NCI-H748 (cell line): ENCODE data around the gene KIAA1671.

ENCODE experiments used
- DNase-seq: peaks from one replicate; lab custom pipeline; 2025; ENCODE audit not compliant: unreplicated experiment; lab: John Stamatoyannopoulos, UW

The KIAA1671 gene

DNA sequence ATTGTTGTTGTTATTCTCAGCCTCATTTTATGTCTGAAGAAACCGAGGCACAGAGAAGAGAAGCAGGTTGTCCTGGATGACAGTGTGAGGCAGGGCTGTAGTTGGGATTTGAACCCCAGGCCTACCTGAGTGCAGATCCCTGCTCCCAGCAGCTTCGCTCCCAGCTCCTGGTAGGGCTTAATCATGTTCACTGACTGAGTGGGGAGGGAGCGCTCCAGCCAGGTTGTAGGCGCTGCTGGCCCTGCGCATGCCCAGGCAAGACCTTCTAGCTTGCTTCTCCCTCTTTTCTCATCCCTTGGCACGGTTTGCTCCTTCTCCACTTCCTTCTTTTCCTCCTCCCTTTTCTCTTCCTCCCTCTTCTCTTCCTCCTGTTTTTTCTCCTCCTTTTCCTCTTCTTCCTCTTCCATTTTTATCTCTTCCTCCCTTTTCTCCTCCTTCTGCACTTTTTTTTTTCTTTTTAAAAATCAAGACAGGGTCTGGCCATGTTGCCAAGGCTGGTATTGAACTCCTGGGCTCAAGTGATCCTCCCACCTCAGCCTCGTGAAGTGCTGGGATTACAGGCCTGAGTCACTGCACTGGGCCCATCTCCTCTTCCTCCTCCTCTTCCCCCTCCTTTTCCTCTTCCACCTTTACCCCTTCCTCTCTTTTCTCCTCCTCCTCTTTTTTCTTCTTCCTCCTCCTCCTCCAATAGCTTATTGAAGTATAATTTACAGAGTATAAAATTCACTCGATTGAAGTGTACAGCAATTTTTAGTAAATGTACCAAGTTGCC, 109.3 kb downstream of the KIAA1671 start:
- DNase-seq = no peak

DNA sequence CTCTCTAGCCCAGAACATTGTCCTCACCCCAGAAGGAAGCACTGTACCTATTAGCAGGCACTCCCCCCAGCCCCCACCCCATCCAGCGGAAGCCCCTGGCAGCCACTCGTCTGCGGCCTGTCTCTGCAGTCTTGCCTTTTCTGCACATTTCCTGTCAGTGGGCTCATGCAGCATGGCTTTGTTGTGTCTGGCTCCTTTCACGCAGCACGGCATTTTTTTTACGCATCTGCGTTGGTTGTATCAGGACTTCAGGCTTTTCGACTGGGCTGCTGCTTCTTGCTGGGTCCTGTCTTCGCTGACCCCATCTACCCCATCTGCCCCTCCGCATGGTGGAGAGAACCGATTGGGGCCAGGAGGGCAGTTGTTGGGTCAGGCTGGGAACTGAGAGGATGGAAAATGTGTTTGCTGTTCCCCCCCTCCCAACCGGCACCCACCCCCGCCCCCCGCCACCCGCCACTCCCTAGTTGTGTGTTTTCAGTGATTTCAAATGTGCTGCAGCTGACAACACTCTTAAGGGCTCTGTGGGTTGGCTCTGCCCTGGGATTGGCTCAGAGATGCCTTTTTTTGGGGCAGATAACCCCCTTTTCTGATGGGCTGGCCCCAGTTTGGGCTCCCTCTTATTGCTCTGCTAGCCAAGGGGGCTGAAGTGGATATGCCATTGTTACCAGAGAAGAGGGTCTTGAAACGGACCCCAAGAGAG, 110.0 kb downstream of the KIAA1671 start:
- DNase-seq = peak; percentile 7

DNA sequence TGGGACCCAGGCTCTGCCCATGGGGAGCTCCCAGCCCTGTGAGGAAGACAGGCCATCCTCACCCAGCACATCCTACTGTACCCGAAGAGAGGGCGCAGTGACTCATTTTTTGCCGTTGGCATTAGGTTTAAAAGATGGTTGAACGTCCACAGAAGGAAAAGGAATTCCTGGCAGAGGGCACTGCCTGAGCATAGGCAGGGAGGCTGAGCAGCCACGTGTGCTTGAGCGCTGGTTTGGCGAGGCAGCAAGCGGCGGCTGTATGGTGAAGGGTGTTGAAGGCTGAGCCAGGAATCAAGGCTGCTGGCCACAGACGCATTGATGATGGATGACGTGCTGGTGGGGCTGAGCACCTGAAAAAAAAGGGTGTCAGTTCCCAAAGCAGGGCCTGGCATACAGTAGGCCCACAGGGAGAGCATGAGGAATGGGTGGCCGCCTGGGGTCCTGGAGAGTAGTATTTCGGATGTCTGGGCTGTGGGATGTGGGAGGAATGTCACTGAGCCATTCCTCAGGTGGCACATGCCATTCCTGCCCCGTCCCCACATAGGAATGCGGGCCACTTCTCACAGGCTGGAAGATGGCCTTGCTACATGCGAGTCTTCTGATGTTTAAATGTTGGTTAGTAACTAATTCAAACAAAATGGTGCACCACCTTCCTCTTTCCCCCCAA, 112.5 kb downstream of the KIAA1671 start:
- DNase-seq = no peak

DNA sequence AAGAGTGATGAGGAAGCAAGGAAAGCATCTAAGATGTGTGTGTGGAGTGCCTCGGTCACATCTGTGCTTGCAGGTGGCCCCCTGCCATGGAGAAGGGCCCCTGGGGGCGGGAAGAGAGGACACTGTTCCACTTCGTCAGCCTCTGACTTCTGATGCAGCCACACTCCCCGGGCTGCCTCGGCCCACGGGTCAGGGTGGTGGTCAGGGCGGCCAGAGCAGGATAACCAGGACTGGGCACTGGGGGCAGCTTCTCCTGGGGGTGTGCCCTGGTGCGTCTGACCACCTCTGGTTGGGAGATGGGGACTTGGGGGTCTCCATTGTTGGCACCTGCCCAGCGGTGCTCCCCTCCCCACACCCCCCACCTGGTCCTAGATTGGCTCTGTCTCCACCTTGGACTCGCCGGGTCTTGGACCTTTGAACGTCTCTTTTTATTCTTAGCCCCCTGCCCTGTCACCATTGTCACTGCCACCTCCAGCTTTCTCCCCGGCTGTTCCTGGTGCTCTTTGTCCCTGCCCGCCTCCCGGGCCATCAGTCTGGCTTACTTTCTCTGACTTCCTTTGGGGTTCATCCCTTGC, 114.4 kb downstream of the KIAA1671 start:
- no peak for DNase-seq

DNA sequence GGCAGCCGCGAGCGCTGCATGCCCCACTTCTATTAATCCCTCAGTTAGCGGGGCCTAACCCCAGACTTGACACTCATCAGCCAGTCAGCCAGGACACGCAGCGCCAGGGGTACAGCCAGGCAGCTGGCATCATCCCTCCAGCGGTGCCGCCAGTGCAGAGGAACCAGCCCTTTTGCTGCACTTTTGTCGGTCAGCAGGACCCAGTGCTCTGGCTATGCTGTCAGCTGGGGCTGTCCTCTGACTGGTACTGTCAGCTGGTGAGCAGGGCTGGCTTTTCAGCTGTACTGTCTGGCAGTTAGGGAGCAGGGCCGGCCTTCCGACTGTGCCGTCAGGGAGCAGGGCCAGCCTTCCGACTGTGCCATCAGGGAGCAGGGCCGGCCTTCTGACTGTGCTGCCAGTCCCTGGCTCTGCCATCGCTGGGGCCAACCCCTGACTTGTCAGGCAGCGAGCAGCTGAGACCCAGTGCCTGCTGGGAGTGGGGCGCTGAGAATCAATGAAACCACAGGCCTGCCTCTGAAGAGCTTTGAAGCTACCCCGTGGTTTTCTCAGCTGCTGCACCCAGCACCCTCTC, 115.4 kb downstream of the KIAA1671 start:
- peak; percentile 18 for DNase-seq

DNA sequence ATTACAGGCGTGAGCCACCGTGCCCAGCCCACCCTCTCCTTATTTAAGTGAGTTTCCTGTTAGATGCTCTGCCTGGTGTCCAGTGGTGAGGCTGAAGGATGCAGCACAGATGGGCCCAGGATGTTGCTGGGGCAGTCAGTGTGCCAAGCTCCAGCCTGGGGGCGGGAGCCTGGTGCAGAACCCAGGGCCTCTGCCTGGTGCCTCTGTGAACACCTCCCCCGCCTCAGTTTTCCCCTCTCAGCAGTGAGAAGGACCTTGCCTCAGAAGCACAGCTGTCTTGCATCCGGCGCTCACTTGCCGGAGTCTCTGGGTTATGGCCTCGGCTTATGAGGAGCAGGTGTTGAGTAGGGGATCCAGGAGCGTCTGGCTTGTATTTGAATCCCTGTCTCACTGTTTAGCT, 116.2 kb downstream of the KIAA1671 start:
- no peak for DNase-seq

DNA sequence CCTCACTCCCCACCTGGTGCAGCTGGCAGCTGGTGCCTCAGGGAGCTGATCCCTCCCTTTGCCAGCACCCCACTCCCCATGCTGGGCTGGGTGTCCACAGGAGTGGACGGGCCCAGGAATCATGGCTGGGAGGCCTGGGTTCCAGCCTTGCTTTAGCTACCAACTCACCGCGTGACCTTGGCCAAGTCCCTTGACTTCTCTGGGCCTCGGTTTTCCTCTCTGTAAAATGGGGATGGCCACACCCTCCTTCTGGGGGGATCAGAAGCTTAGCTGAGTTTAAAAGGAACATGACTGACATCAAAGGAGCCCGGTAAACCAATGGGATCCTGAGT, 116.9 kb downstream of the KIAA1671 start:
- DNase-seq = no peak

DNA sequence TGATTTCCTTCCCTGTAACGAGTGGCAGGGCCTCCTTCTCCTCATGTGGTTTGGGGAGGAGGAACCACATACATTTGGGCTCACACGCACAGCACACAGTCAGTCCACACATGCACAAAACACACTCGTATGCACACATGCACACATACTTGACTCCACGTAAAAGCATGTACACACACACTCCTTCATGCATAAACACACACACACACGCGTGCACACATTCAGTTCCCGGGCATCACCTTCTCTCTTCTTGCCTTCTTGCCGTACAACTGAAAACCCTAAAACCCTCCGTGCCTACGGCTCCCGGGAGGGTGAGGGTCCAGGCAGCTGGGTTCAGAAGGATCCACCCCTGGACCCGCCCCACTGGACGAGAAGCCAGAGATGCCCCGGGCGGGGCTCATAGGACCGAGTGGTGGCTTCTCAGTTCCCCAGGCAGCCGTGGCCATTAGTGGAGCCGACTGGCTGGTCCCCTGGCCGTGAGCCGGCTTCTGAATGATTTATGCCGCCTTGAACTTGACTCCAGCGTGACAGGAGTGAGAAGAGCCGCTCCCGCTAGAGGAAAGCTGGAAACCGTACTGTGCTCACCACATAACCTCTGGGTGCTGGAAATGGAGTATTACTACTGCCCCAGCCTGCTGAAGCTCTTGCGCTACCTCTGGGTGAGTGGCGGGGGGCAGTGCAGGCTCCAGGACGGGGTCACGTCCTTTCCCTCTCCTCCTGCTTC, 117.4 kb downstream of the KIAA1671 start:
- peak; percentile 2 for DNase-seq

DNA sequence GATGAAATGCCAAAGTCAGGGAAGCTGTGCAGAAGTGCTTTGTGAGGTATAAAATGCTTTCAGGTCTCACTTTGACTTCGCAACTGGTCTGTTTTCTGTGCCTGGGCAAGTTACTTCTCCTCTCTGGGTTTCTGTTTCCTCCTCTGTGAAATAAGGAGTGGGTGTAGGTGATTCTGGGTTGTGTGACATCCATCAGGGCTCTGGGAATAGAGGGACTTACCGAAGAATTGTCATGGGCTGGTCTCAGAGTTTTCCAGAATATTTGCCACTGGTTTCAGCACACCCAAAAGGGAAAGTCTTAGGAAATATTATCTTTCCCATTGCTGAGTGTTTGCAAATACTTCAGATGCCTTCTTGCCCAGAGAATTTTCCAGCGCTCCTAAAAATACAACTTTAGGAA, 118.4 kb downstream of the KIAA1671 start:
- DNase-seq = no peak

DNA sequence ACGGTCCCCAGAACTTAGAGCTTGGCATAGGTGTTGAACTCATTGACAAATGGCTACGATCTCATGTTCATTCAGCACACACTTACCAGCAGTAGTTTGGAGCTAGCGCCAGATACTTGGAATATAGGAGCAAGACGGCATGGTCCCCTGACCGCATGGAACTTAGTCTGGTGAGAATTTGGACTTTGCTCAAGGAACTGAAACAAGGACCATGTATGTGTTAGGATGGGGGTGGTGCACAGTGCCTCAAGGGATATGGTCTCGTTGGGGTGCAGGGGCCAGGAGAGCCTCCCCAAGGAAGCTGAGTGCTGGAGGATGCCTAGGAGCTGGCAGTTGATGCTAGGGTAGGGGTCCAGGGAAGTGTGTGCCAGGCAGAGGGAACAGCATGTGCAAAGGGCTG, 119.2 kb downstream of the KIAA1671 start:
- DNase-seq = no peak

DNA sequence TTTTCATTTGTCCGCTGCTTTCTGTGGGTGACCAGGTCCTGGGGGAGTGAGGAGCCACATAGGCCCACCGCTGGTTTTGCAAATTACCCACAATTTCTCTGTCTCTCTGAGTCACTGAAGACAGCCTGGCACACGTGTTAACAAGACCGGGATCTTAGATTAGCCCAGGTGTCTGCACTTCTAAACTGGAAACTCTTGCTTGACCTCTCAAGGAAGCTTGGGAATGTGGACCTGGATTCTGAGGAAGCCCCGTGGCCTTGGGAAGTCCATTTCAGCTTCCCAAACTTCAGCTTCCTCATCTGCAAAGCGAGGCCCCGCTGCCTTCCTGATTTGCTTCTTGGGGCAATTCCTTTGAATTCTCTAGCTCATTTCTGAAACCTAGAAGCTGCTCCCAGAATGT, 119.9 kb downstream of the KIAA1671 start:
- no peak for DNase-seq

DNA sequence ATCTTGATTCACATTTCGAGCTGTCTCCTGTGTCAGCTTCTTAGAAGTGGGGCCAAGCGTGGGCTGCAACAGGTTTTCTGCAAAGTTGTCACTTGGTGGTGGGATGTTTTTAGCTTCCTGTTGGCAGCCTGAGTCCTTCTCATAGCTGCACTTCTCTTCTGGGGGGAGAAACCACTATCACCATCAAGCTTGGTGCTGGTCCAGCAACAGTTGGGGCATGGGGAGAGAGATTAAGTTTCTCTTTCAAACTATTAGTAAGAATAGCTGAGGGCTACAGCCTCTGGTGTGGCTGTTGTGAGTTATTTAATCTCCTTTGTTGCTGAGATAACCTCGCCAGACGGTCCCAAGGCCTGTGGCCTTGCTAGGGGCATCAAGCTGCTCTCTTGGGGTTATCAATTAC, 123.8 kb downstream of the KIAA1671 start:
- DNase-seq = no peak

DNA sequence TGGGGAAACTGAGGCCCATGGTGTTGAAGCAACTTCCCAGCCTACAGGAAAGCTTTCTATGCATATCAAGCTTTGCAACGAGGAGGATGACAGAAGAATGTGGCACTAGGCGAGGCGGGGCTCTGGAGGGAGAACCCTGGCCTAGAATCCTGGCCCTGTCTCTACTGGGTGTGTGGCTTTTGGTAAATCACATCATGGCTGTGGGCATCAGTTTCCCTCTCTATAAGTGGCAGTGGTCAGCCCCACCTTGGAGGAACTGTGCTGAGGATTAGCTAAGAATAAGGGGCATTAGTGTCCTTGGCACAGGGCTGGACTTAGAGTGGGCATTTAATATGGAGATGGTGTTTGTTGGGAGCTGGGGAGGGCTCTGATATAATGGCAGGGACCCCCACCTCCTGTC, 124.5 kb downstream of the KIAA1671 start:
- DNase-seq = no peak

DNA sequence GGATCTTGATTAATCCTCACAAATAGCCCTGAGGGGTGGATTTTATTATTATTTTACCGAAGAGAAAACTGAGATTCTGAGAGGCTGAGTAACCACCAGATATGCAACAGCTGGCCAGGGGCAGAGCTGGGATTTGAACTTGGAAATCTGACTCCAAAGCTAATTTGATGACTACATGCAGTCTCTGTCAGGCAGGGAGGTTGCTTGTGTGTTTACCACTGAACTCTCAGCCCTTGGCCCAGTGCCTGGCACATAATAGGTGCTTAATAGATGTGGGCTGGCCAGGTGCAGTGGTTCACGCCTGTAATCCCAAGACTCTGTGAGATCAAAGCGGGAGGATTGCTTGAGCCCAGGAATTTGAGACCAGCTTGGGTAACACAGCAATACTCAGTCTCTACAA, 125.4 kb downstream of the KIAA1671 start:
- peak; percentile 21 for DNase-seq

DNA sequence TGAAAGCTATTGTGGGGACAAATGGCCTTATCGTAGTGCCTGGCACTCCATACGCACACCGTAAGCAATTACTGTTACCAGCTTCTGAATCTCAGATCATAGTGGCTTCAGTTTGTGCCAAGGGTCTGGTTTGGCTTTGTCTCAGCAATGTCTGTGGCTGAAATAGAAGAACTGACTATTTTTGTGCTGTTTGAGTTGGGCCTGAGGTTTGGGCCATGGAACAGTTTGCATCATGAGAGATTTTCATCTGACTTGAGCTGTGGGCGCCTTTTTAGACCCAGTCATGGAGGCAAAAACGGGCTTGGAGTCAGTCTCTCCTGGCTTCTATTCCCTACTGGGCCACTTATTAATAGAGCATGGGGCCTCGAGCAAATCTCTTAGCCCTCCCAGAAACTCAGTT, 126.1 kb downstream of the KIAA1671 start:
- no peak for DNase-seq

DNA sequence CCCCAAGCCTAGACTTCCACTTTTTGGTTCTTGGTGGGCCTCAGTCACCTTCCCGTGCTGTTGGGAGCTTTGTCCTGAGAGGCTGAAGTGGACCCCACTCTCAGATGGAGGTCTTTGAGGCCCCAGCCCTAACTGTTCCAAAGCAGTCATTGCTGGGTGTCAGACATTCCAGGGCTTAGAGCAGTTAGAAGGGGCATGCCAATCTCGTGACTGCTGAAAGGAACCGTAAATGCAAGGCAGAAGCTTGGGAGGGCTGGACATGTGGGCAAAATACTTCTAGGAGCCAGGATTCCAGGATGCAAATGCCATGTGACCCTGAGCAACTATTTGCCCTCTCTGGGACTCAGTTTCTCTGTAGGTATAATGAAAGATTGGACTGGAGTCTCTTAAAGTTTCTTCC, 128.3 kb downstream of the KIAA1671 start:
- DNase-seq = no peak

DNA sequence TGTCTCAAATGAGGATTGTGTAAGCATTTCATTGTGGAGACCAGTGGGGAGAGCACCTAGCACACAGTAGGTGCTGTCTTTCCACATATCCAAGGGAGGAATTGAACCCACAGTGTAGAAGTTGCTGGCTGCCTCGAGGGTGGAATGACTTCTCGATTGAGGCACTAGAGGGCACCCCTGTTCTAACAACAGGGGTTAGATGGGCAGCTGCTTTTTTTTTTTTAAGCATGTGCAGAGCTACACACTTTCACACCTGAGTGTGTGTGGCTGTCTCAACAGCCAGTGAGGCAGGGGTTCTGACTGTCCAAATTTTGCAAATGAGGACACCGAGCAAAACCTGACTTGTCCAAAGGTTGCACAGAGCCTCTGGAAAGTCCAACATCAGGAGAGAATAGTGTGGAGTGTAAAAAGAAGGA, 128.9 kb downstream of the KIAA1671 start:
- peak; percentile 36 for DNase-seq

DNA sequence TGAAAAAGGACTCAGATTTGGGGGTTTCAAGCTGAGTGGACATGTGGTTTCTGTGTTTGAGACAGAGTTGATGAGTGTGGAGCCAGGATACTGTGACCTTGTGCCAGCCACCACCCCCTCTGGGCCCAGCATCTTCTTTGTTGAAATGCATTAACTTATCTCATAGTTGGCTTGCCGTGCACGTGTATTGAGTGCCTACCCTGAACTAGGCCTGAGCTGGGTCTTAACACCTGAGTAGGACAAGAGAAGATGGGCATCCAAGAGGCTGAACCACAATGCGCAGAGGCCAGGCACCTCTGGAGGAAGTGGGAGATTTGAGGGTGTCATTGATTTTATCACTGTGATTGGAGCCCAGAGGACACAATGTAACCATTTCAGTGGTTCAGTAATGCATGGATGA, 129.6 kb downstream of the KIAA1671 start:
- no peak for DNase-seq

DNA sequence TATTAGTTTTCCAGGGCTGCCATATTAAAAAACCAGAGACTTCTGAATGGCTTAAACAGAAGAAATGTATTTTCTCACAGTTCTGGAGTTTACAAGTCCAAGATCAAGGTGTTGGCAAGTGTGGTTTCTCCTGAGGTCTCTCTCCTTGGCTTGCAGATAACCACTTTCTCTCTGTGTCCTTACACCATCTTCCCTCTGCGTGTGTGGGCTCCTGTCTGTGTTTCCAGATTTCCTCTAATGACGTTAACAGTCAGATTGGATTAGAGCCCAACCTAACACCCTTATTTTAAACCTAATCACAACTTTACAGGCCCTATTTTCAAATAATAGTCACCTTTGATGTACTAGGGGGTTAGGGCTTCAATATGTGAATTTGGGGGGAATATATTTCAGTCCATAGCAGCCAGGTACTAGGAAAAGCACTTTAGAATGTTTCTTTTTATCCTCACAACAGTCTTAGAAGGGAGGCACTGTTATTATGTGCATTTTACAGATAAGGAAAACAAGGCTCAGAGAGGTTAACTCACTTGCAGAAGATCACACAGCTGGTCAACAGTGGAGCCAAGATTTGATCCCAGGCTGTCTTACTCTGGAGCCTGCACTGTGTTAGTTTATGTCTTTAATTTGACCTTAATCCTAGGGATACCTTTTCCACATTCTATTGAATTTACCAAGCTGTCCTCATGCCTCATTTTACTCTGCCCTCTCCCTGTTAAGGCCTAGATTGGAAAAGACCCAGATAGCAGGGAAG, 130.7 kb downstream of the KIAA1671 start:
- no peak for DNase-seq

DNA sequence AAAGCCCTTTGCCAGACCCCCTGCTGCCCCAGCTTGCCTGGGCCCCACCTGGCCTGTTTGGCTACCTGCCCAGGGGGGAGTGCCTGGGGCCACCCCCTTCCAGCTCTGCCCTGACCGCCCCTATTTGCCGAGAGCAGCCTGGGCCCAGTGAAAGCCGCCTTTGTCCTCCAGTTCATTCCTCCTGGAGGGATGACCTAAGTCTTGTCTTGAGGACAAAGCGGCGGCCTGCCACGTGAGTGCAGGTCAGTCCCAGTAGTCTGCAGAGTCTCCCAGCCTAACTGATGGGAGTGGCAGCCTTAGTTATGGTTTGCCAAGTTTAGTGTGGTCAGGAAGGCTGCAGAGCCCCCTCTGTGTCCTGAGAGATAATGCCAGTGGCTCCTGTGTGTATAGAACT, 131.3 kb downstream of the KIAA1671 start:
- peak; percentile 9 for DNase-seq
